ENCODE data around the gene HOXA13.
A peak's percentile ranks its signal among the peaks of the same experiment; 100 is the strongest.

The HOXA13 gene

DNA sequence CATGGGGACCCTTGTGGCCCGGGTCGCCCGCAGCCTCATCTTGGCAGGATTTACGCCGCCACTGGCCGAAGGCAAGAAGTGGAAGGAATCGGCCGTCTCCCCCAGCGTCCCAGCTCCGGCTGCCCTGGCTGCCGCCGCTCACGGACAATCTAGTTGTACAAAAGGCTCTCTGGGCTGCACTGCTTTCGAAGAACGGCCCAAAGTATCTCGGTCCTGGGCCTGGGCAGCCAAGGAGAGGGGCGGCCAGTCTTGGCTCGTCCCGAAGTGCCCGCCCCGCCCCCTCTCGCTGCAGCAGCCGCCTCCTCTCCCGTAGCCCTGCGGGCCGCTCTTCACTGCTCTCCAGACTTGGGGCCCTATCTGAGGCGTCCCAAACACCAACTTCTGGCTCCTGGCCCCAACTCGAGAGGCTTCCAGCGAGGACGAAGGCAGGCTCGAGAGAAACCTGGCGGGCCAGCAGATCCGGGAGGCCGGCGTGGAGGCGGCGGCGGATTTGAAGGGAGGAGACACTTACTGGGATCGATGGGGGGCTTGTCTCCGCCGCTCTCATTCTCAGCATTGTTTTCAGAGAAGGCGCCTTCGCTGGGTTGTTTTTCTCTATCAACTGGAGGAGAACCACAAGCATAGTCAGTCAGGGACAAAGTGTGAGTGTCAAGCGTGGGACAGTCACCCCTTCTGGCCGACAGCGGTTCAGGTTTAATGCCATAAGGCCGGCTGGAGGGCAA is 35.4 kb downstream of the HOXA13 start:
- H3K4me3 ChIP-seq (ENCODE audit: low read depth, low read length): peak overlapping the region; percentile 47
- TF ChIP-seq, protein P1, sequence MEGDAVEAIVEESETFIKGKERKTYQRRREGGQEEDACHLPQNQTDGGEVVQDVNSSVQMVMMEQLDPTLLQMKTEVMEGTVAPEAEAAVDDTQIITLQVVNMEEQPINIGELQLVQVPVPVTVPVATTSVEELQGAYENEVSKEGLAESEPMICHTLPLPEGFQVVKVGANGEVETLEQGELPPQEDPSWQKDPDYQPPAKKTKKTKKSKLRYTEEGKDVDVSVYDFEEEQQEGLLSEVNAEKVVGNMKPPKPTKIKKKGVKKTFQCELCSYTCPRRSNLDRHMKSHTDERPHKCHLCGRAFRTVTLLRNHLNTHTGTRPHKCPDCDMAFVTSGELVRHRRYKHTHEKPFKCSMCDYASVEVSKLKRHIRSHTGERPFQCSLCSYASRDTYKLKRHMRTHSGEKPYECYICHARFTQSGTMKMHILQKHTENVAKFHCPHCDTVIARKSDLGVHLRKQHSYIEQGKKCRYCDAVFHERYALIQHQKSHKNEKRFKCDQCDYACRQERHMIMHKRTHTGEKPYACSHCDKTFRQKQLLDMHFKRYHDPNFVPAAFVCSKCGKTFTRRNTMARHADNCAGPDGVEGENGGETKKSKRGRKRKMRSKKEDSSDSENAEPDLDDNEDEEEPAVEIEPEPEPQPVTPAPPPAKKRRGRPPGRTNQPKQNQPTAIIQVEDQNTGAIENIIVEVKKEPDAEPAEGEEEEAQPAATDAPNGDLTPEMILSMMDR (IDR thresholded peaks at IDR 0.05; ENCODE audit: low read depth, low read length): no peak
- in situ Hi-C loops (cut with HindIII; ENCODE audit: low sequenced_read_pairs): loop anchor here (25.0 kb wide), 1 partner anchor 777 kb away; no protein-coding TSS in a partner anchor
- DNase-seq (ENCODE audit: low read depth, low spot score): no peak

DNA sequence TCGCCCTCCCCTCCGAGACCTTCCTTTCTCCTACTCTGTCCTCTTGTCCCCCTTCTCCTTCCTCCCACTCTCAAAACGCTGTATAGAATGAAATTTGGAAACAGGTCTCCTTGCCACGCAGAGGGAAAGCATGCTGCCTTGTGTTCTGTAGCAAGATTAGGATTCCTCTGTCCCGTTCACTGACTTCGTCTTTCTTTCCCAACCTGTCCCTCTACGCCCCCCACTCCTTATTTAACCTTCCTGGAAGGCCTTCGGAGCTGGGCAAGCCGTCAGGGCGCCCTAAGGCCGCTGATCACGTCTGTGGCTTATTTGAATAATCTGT is 35.9 kb downstream of the HOXA13 start:
- peak overlapping the region; percentile 47 for H3K4me3 ChIP-seq (ENCODE audit: low read depth, low read length)
- in situ Hi-C loops (cut with HindIII; ENCODE audit: low sequenced_read_pairs): loop anchor here (25.0 kb wide), 1 partner anchor 777 kb away; no protein-coding TSS in a partner anchor
- DNase-seq (ENCODE audit: low read depth, low spot score): no peak
- TF ChIP-seq, protein P1 (IDR thresholded peaks at IDR 0.05; ENCODE audit: low read depth, low read length): no peak

DNA sequence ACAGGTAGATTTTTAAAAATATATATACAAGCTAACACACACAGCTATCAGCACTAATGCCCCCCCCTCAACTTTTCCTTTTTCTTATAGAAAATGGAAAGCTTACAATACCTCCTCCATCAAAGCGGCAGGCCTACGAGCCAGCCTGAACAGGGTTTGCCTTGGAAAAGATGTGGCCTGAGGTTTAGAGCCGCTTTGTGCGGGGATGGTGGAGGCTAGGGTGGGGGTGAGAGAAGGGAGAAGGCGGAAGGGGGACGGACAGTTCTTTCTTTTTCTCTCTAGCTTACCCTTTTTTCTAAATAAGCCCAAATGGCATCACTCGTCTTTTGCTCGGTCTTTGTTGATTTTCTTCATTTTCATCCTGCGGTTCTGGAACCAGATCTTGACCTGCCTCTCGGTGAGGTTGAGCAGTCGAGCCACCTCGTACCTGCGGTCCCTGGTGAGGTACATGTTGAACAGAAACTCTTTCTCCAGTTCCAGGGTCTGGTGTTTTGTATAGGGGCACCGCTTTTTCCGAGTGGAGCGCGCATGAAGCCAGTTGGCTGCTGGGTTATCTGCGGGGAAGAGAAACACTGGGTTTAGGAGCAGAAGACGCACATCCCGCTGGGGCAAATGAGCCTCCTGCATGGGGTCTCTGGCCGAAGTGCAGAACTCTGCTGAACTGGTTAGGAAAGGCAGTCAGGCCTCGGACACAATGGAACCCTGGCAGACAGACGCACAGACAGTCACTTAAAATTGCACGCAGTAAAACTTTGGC is 36.4 kb downstream of the HOXA13 start:
- peak overlapping the region; percentile 47 for H3K4me3 ChIP-seq (ENCODE audit: low read depth, low read length)
- DNase-seq (ENCODE audit: low read depth, low spot score): no peak
- TF ChIP-seq, protein P1 (IDR thresholded peaks at IDR 0.05; ENCODE audit: low read depth, low read length): no peak
- in situ Hi-C loops (cut with HindIII; ENCODE audit: low sequenced_read_pairs): loop anchor here (25.0 kb wide), 1 partner anchor 776 kb away; no protein-coding TSS in a partner anchor

DNA sequence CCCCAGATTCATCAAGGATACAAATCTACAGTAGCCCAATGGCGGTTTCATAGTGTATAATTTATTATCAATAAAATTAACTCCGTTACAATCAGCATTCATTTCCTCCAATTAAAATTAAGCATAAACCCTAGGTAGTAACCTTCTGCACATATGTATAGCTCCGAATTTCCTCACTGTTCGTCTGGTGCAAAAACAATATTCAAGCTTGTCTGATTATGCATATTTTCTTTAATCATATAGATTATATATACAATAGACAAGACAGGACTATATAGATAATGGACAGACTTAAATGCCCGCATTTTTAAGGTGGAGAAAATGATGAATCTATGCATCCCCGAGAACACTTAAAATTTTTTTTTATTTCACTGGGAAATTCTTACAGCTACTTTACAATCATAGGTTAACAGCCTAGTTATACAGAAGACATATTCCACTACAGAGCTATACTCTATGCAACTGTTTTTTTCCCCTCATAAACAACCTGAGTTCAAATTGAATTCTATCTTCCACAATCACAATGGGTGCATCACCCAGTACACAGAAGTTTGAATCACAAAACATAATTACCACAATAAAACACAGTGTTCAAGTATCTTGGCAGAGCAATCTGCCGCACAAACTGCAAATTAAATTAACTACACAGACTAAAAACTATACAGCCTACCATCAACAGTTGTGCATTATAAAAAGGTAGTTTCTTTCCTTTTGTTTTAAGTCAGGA is 37.2 kb downstream of the HOXA13 start:
- in situ Hi-C loops (cut with HindIII; ENCODE audit: low sequenced_read_pairs): loop anchor here (25.0 kb wide), 1 partner anchor 775 kb away; no protein-coding TSS in a partner anchor
- DNase-seq (ENCODE audit: low read depth, low spot score): no peak
- TF ChIP-seq, protein P1 (IDR thresholded peaks at IDR 0.05; ENCODE audit: low read depth, low read length): no peak
- H3K4me3 ChIP-seq (ENCODE audit: low read depth, low read length): peak overlapping the region; percentile 47

DNA sequence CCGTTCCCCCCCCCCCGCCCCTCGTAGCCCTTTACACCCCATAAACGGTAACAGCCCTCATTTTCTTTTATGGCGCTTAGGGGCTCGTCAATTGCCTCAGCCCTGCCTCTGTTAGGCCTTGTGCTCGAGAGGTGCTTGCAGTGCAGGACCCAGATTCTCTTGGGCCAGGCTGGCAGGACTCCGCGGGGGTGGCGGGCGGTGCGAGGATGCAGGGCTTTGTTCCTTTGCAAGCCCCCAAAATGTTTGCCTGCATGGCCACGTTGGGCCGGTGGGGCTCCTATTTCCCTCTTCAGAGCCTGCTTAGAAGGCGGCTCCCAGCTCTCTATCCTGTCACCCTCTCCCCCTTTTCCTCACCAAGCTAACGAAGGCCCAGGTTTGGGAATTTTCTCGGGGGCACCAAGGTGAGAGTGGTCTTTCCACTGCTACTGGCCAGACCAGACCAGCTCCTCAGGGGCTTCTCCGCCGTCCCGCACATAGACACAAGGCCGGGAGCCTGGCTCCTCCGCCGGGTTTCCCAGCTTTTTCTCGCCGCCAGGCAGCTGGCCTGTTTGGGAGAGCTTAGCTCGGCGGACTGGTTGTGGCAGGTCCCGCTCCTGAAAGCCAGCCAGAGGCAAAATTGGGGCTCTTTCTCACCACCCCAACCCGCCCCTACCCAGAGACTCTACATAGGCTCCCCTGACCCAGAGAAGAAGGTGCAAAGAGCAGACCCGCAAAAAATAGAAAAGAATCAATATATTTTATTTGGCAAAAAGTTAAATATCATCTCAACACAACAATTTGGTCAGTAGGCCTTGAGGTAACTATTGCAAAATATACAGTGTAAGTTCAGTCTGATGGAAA is 38.0 kb downstream of the HOXA13 start:
- TF ChIP-seq, protein P1 (IDR thresholded peaks at IDR 0.05; ENCODE audit: low read depth, low read length): no peak
- H3K4me3 ChIP-seq (ENCODE audit: low read depth, low read length): peak overlapping the region; percentile 47
- no peak for DNase-seq (ENCODE audit: low read depth, low spot score)
- in situ Hi-C loops (cut with HindIII; ENCODE audit: low sequenced_read_pairs): loop anchor here (25.0 kb wide), 1 partner anchor 775 kb away; no protein-coding TSS in a partner anchor
